KMS-11 (cell line): ENCODE data around the gene TMEM94.

Experiments
- H2AFZ ChIP-seq: fragments of 200-600 bp; sonication (generic); 2 replicates; pipeline ENCODE4 v1.6.1; 2016; ENCODE audit warnings: antibody characterized with exemption, mixed run types, low read depth
- H3K27ac ChIP-seq: fragments of 200-600 bp; sonication (generic); 2 replicates; pipeline ENCODE4 v1.6.1; 2016; ENCODE audit warnings: mild to moderate bottlenecking, mixed run types
- H3K27me3 ChIP-seq: fragments of 200-600 bp; sonication (generic); 2 replicates; pipeline ENCODE4 v1.6.1; 2017; ENCODE audit warnings: mild to moderate bottlenecking, low read depth, mixed run types, moderate library complexity; ENCODE audit not compliant: insufficient read depth
- H3K36me3 ChIP-seq: fragments of 200-600 bp; sonication (generic); 2 replicates; pipeline ENCODE4 v1.6.1; 2017; ENCODE audit warnings: mild to moderate bottlenecking, mixed run types; ENCODE audit not compliant: insufficient read depth
- H3K4me1 ChIP-seq: fragments of 200-600 bp; sonication (generic); 2 replicates; pipeline ENCODE4 v1.6.1; 2016; ENCODE audit warnings: mild to moderate bottlenecking, low read depth, mixed run types; ENCODE audit not compliant: poor library complexity, severe bottlenecking
- H3K4me2 ChIP-seq: fragments of 200-600 bp; sonication (generic); 2 replicates; pipeline ENCODE4 v1.7.0; 2016; ENCODE audit warnings: mild to moderate bottlenecking, mixed run types
- H3K4me3 ChIP-seq: fragments of 200-600 bp; sonication (generic); IDR thresholded peaks from 2 replicates; pipeline ENCODE4 v1.6.1; 2017; ENCODE audit warnings: low read depth, low read length, mixed read lengths; ENCODE audit not compliant: insufficient read depth
- H3K79me2 ChIP-seq: fragments of 200-600 bp; sonication (generic); 2 replicates; pipeline ENCODE4 v1.6.1; 2016; ENCODE audit warnings: low read depth, mixed run types; ENCODE audit not compliant: insufficient read depth
- H3K9ac ChIP-seq: fragments of 200-600 bp; sonication (generic); 2 replicates; pipeline ENCODE4 v1.6.1; 2016; ENCODE audit warnings: mild to moderate bottlenecking, mixed run types
- H4K20me1 ChIP-seq: fragments of 200-600 bp; sonication (generic); 2 replicates; pipeline ENCODE4 v1.6.1; 2016; ENCODE audit warnings: mild to moderate bottlenecking, mixed run types; ENCODE audit not compliant: insufficient read depth
- TF ChIP-seq, protein P1 (sequence below): fragments of 200-600 bp; sonication (generic); conservative IDR thresholded peaks from 2 replicates; pipeline ENCODE4 v1.6.1; 2017; ENCODE audit warnings: low read depth, mild to moderate bottlenecking, antibody characterized with exemption, low read length, moderate library complexity, mixed read lengths

TMEM94 gene

GRCh38 chr17:75516255-75516618 is 59.8 kb downstream of the TMEM94 start, which contains the start of gene TSEN54:
TSS of gene TSEN54 (plus strand) at chr17:75516528. CDS start at chr17:75516561, 33 bp downstream.
- Histone ChIP-seq H3K27ac (no peak within 1 kb of the TSS), H3K9ac (peak within 1 kb of the TSS; percentile 22; the same call in 1 of the 2 replicates), H3K79me2 (no peaks in the 10 kb centered on the region), H3K4me3 (no peak within 1 kb of the TSS), H3K4me1 (peaks cover 20% of the 10 kb centered on the region), H4K20me1 (no peaks in the 10 kb centered on the region), H3K36me3 (no peaks in the 10 kb centered on the region), H3K27me3 (no peaks in the 10 kb centered on the region), H3K4me2 (peak within 1 kb of the TSS; percentile 99), H2AFZ (peak within 1 kb of the TSS; percentile 99)
- TF ChIP-seq, protein P1, sequence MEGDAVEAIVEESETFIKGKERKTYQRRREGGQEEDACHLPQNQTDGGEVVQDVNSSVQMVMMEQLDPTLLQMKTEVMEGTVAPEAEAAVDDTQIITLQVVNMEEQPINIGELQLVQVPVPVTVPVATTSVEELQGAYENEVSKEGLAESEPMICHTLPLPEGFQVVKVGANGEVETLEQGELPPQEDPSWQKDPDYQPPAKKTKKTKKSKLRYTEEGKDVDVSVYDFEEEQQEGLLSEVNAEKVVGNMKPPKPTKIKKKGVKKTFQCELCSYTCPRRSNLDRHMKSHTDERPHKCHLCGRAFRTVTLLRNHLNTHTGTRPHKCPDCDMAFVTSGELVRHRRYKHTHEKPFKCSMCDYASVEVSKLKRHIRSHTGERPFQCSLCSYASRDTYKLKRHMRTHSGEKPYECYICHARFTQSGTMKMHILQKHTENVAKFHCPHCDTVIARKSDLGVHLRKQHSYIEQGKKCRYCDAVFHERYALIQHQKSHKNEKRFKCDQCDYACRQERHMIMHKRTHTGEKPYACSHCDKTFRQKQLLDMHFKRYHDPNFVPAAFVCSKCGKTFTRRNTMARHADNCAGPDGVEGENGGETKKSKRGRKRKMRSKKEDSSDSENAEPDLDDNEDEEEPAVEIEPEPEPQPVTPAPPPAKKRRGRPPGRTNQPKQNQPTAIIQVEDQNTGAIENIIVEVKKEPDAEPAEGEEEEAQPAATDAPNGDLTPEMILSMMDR: no peak

DNA sequence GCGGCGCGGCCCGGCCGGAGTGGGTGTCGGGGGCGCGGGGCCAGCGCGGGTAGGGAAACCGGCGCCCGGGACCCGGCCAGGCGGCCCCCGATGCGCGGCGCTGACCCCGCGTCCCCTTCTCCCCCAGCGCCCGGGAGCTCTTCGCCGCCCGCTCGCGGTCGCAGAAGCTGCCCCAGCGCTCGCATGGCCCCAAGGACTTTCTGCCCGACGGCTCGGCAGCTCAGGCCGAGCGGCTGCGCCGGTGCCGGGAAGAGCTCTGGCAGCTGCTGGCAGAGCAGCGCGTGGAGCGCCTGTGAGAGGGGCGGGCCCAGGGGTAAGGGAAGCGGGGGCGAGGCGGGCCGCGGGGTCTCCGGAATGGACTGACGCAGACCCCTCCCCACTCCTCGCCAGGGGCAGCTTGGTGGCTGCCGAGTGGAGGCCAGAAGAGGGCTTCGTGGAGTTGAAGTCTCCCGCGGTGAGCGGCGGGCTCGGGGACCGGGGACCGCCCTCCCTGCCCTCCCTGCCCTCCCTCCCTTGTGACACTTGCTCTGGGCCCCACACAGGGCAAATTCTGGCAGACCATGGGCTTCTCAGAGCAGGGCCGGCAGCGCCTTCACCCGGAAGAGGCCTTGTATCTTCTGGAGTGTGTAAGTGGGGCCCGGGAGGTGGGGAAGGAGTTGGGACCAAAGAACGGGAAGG is 60.3 kb downstream of the TMEM94 start:
- Histone ChIP-seq H2AFZ (peak overlapping the region; percentile 81), H3K9ac (peak overlapping the region; percentile 20; the same call in 1 of the 2 replicates), H3K27ac (no peak overlapping the region), H4K20me1 (no peaks in the 10 kb centered on the region), H3K4me2 (peak overlapping the region; percentile 80), H3K4me1 (peaks cover 20% of the 10 kb centered on the region), H3K27me3 (no peaks in the 10 kb centered on the region), H3K4me3 (no peak overlapping the region), H3K36me3 (no peaks in the 10 kb centered on the region), H3K79me2 (no peaks in the 10 kb centered on the region)
- TF ChIP-seq, protein P1: no peak

DNA sequence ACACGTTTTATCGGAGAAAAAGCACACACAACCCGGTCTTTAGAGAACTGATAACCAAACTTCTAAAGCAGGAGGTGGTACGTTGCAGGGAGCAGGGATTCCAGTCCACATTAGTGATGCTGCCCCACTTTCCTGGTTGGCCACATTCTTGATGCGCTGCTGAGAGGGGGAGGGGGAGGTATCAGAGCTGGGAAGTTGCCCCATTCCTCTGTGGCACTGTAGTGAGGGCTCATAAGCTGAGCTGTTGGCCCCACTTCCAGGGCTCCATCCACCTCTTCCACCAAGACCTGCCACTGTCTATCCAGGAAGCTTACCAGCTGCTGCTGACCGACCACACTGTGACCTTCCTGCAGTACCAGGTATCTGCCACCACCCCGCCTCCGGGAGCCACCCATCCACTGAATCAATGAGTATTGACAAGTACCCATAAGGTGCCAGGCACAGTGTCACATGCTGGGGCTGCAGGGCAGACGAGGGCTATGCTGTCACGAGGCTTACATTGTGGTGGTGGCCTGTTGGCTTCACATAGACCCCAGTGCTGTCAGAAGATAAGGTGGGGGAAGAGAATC is 60.9 kb downstream of the TMEM94 start:
- Histone ChIP-seq H3K79me2 (no peaks in the 10 kb centered on the region), H3K4me3 (no peak overlapping the region), H4K20me1 (no peaks in the 10 kb centered on the region), H3K36me3 (no peaks in the 10 kb centered on the region), H3K9ac (peak overlapping the region; percentile 20; the same call in 1 of the 2 replicates), H3K4me2 (peak overlapping the region; percentile 80), H3K4me1 (peaks cover 20% of the 10 kb centered on the region), H2AFZ (peak overlapping the region; percentile 81; the same call in 1 of the 2 replicates), H3K27me3 (no peaks in the 10 kb centered on the region), H3K27ac (no peak overlapping the region)
- TF ChIP-seq, protein P1: no peak

- no peak overlapping the region for H2AFZ ChIP-seq
- no peak overlapping the region for H3K27ac ChIP-seq
- no peaks in the 10 kb centered on the region for H3K36me3 ChIP-seq
- H3K9ac ChIP-seq: no peak overlapping the region
- H3K4me2 ChIP-seq: peak overlapping the region; percentile 80; the same call in 1 of the 2 replicates
- H3K4me1 ChIP-seq: peaks cover 20% of the 10 kb centered on the region
- no peaks in the 10 kb centered on the region for H3K79me2 ChIP-seq
- H4K20me1 ChIP-seq: no peaks in the 10 kb centered on the region
- no peaks in the 10 kb centered on the region for H3K27me3 ChIP-seq
- TF ChIP-seq, protein P1: no peak
- H3K4me3 ChIP-seq: no peak overlapping the region
These were observed 61.8 kb downstream of the TMEM94 start for GRCh38 chr17:75518201-75518600.
